Skin of body (tissue), 2 donors: ENCODE measurements around the gene CEL. TPM values are rescaled to one million over a fixed set of nuclear protein-coding genes. Genes with fewer than 3 reads are reported as not detected.
"Not testable (repeated sequence)": the region's sequence is repeated elsewhere in the genome, so short reads cannot be mapped to it uniquely, and the experiment has no call there.

ENCODE experiments used
- DNase-seq: peaks from one replicate; lab custom pipeline; 2025; lab: John Stamatoyannopoulos, UW
- total RNA-seq: library from RNA; depleted of rRNA; stranded (reverse); fragments of >200 nt; gene quantifications from one replicate; pipeline ENCODE4 v1.2.3, GENCODE V29; 2014

The CEL gene
- total RNA-seq, 1 donor from 2014 or later, result 0.79 TPM

DNA sequence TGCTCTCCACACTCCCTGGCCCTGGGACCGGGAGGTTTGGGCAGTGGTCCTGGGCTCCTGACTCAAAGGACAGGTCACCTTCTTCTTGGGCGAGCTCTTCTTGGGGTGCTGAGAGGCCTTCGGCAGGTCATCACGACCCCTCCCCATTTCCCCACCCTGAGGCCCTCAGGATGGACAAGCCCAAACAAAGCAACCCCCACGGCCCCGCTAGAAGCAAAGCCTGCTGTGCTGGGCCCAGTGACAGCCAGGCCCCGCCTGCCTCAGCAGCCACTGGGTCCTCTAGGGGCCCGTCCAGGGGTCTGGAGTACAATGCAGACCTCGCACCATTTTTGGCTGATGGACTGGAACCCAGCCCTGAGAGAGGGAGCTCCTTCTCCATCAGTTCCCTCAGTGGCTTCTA is 21.9 kb downstream of the CEL start:
- DNase-seq, result not testable (repeated sequence)

DNA sequence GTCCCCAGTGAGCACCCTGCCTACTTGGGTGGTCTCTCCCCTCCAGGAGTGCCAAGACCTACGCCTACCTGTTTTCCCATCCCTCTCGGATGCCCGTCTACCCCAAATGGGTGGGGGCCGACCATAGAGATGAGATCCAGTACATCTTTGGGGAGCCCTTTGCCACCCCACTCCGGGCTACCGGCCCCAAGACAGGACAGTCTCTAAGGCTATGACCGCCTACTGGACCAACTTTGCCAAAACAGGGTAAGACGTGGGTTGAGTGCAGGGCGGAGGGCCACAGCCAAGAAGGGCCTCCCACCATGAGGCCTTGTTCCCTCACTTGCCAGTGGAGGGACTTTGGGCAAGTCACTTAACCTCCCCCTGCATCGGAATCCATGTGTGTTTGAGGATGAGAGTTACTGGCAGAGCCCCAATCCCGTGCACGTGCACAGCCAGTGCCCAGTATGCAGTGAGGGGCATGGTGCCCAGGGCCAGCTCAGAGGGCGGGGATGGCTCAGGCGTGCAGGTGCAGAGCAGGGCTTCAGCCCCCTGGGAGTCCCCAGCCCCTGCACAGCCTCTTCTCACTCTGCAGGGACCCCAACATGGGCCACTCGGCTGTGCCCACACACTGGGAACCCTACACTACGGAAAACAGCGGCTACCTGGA is 24.6 kb downstream of the CEL start:
- DNase-seq, result not testable (repeated sequence)

DNA sequence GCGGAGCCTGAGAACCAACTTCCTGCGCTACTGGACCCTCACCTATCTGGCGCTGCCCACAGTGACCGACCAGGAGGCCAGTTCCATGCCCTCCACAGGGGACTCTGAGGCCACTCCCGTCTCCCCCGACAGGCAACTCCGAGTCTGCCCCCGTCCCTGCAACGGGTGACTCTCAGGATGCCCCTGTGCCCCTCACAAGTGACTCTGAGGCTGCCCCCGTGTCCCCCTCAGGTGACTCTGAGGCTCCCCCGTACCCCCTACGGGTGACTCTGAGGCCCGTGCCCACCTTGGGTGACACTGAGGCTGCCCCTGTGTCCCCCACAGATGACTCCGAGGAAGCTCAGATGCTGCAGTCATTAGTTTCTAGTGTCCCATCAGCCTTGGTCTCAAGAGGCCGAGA is 25.1 kb downstream of the CEL start:
- DNase-seq, result no peak

DNA sequence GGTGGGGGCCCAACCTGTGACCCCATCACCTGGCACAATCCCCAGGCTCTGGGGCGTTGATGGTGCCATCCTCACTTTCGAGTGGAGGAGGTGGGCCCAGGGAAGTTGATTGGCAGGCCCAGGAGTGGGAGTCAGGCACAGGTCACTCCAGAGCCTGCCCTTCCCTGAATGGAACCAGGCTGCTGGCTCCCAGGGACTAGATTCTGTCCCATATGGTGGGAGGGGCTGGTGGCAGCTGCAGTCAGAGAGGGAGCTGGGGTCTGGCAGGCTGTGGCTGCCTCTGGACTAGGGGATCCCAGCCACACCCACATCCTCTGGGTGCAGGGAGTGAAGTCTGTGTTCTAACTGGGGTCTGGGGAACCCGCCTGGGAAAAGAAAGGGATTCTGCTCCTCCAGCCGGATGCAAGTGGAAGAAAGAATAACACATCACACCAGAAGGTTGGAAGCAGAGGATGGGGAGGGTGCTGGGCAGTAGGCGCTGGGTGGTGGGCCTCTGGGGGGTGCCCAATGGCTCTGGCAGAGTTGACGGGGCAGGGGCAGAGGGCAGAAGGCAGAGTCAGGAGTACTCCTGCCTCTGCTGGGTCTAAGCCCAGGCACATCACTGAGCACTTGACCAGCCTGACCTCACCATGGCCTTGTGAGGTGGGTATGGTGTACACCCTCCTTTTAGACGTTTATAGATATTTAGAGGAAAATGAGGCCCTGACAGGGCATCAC is 25.8 kb downstream of the CEL start:
- DNase-seq, result no peak

DNA sequence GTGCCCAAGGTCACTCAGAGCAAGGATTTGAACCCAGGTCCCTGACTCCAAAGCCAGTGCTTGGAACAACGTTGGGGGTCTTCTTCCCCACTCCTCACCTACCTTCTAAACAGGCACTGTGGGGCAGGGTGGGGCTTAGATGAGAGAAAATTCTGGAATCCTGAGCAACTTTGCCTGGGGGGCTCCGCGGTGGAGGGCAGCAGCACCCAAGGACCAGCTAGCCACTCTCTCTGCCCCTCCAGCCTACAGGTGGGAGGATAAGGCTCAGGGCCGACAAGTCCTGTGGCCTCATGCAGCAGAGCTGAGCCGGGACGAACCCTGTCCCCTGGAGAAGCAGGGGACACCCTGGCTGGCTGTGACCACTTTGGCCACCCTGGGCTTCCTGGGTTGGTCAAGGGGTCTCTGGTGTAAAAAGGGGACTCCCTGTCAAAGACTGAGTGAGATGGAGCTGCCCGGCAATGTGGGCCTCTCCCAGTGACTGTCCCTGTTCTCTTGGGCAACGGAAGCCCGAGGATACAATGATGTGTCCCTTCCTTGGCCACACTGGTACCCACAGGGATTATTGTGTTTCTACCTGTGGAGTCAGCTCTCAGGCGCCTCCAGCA is 26.5 kb downstream of the CEL start:
- DNase-seq, result no peak

DNA sequence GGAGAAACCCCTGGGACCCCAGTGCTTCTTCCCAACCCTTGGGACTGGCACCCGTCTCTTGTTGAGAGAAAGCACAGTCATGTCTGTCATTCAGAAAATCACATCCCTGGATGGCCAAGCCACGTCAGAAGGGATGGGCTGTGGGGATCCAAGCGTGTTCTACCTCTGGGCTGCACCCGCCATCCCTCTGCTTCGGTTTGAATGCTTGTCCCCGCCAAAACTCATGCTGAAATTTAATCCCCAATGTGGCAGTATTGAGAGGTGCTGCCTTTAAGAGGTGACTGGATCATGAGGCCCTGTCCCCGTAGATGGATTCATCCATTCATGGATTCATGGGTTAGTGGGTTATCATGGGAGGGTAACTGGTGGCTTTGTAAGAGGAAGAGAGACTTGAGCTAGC is 27.0 kb downstream of the CEL start:
- DNase-seq, result no peak

DNA sequence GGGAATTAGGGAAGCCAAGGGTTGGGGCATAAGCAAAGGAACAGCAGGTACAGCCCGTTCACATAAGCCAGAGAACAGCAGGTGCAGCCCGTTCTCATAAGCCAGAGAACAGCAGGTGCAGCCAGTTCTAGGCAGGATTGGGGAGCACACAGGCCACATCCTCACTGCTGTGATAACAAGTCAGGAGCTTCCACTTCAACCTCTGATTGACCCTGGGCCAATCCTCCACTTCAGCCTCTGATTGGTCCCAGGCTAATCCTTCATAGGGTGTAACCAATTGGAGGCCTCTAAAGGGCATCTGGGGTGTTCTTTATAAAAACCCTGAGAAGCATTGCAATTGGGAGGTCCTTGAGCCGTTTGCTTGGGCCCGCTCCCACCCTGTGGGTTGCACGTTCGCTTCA is 27.5 kb downstream of the CEL start:
- no peak for DNase-seq

DNA sequence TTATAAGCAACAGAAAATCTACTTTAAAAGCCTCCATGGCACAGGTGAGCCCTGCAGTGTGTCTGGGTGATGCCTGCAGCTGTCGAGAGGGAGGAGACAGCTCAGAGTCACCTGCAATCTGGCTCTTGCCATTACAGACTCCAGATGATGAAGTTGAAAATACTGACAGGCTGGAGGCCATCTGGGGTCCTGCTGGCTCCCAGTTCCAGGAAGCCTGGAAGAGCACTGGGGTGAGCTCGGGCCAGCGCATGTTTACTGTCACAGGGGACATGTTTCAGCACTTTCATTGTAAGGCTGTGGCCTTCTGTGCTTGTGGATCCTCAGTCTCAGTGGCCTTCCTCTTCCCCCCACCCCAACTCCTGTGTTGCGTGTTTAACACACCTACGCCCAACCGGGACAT is 28.4 kb downstream of the CEL start:
- no peak for DNase-seq

DNA sequence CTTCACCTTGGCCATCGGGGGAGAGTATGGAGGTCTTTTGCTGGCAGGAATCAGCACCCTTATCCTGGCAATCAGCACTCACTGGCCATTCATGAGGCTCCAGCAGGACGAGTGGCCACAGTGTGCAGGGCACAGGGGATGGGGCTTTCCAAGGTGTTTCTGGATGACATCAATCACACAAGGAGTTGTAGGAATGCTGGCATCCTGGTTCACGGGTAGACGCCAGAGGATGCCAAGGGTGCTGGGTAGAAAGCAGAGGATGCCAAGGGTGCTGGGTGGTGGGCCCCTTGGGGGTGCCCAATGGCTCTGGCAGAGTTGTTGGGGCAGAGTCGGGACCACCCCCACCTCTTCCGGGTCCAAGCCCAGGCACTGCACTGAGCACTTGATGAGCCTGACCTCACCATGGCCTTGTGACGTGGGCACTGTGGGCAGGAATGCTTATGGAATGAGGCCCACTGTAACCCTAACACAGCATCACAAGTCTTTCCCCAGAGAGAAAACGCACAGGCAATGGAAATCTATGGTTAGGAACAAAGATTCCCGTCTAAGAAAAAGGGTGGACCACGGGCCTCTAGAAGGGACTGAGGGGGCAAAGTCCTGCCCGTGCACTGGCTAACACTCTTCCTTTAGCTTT is 29.1 kb downstream of the CEL start:
- DNase-seq, result no peak

DNA sequence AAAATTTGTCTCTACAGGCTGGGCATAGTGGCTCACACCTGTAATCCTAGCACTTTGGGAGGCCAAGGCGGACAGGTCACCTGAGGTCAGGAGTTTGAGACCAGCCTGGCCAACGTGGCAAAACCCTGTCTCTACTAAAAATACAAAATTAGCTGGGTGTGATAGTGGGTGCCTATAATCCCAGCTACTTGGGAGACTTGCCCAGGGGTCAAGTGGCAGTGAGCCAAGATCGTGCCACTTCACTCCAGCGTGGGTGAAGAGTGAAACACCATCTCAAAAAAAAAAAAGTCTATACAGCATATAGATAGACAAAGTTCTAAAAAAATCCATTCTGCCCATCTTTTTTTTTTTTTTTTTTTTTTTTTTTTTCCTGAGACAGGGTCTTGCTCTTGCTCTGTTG is 32.6 kb downstream of the CEL start:
- not testable (repeated sequence) for DNase-seq

DNA sequence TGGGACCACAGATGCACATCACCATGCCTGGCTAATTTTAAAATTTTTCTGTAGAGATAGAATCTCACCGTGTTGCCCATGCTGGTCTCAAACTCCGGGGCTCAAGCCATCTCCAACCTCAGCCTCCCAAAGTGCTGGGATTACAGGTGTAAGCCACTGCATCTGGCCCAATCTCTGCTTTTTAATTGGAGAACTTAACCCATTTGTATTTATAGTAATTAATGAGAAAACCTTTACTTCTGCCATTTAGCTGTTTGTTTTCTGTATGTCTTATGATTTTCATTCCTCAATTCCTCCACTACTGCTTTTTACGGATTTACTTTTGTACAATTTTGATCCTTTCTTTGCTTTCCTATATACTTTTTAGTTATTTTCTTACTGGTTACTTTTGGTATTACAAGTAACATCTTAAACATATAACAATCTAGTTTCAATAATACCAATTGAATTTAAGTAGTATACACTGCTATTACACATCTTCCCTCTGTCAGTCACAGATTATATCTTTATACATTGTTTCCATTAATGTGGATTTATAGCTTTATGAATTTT is 33.1 kb downstream of the CEL start:
- DNase-seq, result no peak

DNA sequence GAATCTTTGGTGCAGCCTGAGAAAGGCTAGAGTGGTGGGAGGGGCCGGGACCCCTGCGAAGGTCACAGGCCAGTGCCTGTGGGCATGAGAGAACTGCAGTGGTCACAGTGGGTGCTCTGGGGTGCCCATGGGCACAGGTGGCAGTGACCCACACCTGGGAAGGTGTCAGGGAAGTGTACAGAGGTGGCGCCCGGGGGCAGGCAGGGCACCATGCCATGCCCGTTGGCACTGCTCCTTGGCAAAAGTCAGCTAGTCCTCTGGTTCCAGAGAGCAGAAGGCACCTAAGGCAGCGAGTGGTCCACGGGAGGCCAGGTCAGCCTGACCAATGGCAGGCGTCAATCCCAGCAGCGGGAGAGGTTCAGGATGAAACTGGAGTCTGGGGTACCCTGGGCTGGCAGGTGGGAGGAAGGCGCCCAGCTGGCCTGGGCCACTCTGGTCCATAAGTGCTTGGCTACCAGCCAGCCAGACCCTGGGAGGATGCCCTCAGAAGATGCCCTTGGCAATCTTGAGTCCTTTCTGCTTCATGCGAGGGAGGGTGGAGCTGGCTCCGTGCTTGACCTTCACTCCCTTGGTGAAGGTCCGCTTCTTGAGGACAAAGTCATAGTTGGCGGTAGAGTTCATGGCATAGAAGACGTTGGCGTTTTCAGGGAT is 36.4 kb downstream of the CEL start:
- DNase-seq, result no peak

DNA sequence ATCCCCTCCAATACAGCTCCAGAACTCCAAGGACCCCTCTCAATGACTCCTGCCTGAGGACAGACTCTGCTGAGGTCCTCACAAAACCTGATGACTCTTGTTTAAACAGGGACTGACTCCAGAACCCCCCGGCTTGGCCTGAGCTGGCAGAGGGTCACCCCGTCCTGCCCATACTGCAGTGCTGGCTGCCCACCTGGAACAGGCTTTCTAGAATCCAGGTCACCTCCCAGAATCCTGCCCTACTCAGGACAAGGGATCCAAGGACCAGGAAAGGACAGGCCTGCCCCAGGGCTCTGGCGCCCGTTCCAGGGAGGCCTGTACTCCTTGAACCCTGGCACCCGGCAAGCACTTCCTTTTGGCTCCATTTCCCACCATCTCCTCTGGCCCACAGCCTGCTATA is 37.1 kb downstream of the CEL start:
- no peak for DNase-seq

DNA sequence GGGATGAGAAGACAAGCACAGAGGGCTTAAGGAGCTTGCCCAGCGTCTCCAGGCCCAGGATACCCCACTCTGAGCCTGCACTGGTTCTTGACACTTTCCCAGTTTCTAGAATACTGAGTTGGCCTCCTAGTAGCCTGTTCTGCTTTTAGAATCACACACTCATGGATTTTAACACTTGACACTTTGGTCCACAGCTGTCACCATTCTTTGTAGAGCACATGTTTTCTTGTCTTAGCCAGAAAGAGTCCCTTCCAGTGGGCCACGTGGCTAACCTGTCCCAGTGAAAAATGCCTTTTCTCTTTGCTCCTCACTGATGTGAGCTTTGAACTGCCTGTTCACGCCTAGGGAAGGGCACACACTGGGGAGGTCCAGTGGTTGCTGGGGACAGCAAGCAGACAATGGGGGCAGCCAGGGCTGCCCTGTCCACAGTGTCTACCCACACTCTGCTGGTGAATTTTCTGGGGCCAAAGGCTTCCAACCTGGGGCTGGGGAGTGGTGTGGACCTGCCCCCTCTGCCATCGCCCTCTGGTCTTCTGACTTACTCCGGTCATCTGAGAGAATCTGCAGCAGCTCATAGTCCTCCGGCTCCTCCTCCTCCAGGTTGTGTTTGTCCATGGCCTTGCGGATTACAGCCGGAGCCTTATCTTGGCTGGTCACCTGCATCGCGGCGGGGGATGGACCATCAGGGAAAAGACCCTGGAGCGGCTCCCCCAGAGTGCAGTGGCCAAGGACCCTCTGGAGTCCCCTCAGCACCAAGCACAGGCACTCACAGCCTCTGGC is 38.1 kb downstream of the CEL start:
- no peak for DNase-seq

DNA sequence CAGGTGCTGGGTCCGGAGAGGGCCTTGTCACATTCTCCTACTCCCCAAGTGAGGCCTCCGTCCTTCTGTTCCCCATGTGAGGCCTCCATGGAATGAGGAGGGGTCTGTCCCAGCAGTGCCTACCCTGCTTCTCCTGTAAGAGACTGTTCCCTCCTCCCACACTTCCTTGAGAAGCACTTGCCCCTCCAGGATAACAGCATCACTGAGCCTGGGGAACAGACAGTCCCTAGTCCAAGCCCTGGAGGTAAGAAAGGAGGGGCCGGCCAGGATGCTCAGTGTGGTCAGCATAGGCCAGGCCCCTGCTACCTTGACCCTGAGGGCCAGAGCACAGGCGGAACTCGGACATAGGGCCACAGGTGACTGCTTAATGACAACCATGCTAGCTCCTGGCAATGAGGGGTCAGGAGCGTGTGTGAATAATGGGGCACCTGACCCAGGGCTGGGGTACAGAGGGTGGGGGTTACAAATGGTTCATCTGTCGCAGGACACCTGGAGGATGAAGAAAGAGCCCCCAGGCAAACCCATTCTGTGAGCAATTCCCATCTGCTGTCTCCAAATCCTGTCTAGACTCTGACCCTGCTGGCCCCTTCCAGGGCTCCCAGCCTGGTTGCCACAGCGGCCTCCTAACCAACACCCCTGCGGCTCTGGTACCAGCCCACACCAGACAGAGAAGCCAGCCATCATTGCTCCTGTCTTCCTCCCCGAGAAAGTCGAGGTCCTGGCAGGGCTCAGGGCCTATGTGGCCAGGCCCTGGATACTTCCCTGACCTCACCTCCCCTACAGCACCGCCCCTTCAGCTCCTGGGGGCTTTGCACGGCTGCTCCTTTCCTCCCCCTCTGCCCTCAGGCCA is 39.0 kb downstream of the CEL start:
- no peak for DNase-seq

DNA sequence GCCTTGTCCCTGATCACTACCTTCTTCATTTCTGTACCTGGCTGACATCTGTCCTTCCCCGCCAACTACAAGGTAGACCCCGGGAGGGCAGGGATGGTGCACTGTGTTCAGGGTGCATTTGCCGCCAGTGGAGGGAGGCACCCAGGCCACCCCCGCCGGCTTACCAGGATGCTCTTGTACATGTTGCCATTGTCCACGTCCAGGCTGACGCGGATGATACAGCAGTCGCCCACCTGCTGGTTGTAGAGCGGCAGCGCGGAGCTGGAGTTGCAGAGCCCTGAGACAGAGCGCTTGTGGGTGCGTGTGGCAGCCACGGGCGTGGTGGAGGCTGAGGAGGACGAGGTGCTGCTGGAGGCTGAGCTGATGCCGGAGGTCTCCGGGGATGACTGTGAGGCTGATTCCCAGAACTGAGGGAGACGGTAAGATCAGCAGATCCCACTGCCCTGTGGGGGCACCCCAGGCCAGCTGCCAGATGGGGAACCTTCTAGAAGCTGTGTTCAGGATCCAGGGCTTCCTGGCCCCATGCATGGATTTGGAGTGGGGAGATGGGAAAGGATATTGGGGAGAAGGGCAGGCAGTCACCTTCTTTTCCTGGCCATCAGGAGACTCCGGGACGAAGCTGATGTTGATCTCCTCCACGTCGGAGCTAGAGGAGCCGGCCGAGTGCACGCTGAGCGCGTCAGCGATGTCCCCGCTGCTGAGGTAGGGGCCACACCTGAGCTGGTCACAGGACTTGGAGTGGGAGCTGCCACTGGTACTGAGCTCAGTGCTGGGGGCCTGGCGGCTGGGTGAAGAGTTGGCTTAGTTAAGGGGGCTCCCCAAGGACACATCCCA is 39.8 kb downstream of the CEL start:
- DNase-seq, result no peak

DNA sequence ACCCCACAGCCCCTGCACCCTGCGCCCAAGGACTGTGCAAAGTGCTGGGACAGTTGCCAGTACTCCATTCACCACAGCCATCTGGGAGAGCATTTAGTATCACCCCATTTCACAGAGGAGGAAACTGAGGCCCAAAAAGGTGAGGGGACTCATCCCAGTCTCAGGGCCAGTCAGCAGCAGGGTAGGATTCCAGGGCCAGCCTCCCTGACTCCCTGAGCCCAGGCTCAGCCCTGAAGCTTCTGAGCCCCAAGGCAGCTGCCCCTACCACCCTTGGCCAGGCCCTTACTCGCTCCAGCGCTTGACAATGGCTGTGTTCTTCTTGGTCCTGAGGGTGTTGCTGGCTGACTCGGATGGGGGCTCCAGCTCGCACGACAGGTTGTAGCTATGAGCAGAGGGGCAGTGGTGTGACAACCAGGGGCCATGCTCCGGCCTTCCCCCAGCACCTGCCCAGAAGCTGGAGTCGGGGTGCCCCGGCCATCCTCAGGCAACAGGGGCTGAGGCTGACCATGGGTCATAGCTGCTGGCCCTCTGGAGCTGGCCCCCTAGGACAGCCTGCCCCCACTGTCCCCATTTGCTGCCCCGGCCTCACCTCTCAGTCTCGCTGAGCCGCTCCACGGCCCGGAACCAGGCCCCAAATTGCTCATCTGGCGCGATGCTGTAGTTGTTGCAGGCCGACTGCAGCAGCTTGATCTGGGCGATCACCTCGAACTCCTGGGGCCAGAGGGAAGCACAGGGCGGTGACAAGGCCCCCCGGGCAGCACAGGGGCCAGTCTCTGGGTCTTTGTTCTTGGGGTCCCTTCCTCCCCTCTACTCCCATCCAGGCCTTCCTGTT is 40.6 kb downstream of the CEL start:
- no peak for DNase-seq
